Chondrocyte (in vitro differentiated cells): ENCODE measurements around the gene WIPF2. TPM values are rescaled to one million over a fixed set of nuclear protein-coding genes. Genes with fewer than 3 reads are reported as not detected.
A peak's percentile ranks its signal among the peaks of the same experiment; 100 is the strongest.

Experiments
- DNase-seq: peaks from one replicate; pipeline ENCODE4 v3.0.0; 2021; ENCODE audit warnings: mixed read lengths, low spot score
- H3K27ac Mint-ChIP-seq: one replicate; pipeline ENCODE4 v1.8.0; 2021; ENCODE audit warnings: mild to moderate bottlenecking, moderate library complexity, mixed read lengths; ENCODE audit not compliant: unreplicated experiment
- H3K27me3 Mint-ChIP-seq: 2 replicates; pipeline ENCODE4 v1.8.0; 2021; ENCODE audit warnings: low read depth, mixed read lengths
- H3K36me3 Mint-ChIP-seq: 2 replicates; pipeline ENCODE4 v1.8.0; 2021; ENCODE audit warnings: low read depth, mixed read lengths
- H3K4me1 Mint-ChIP-seq: 2 replicates; pipeline ENCODE4 v1.8.0; 2021; ENCODE audit warnings: low read depth, mild to moderate bottlenecking, mixed read lengths
- H3K4me3 Mint-ChIP-seq: one replicate; pipeline ENCODE4 v1.8.0; 2021; ENCODE audit warnings: mild to moderate bottlenecking, moderate library complexity, mixed read lengths; ENCODE audit not compliant: unreplicated experiment
- H3K9me3 Mint-ChIP-seq: 2 replicates; pipeline ENCODE4 v1.8.0; 2021; ENCODE audit warnings: low read depth, mixed read lengths
- total RNA-seq: library from RNA; stranded (reverse); gene quantifications from 3 replicates; pipeline ENCODE4 v1.2.1, GENCODE V29; 2021
- TF ChIP-seq, protein P1 (sequence below): fragments of 200-600 bp; sonication (generic); IDR thresholded peaks from 2 replicates; pipeline ENCODE4 v1.5.0; 2021; ENCODE audit warnings: antibody characterized with exemption, mild to moderate bottlenecking, moderate library complexity

WIPF2 gene
- total RNA-seq, 1 donor from 2014 or later = 28.3 TPM

DNA sequence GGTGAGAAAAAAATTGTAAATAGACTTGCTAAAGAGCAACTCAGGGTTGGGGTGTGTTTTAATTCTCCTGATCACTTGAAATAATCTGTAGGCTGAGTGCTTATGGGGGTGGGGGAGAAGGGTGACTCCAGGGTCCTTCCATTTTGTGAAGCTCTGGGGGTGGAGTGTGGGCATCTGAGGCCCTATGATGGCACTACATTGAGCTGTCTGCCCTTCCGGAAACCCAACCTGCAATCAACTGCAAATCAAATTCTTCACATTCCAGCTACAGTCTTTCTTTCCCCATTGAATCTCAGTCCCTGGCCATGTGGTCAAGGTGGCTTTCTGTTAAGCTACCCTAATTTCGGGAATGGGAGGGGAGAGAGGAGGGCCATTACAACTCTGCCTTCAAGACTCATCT, 62.6 kb downstream of the WIPF2 start:
- Mint-ChIP-seq H3K9me3 (no peaks in the 10 kb centered on the region), H3K36me3 (peaks cover 27% of the 10 kb centered on the region), H3K27me3 (no peaks in the 10 kb centered on the region), H3K27ac (peak overlapping the region; percentile 68), H3K4me1 (peaks cover 42% of the 10 kb centered on the region), H3K4me3 (no peak overlapping the region)
- no peak for DNase-seq
- TF ChIP-seq, protein P1, sequence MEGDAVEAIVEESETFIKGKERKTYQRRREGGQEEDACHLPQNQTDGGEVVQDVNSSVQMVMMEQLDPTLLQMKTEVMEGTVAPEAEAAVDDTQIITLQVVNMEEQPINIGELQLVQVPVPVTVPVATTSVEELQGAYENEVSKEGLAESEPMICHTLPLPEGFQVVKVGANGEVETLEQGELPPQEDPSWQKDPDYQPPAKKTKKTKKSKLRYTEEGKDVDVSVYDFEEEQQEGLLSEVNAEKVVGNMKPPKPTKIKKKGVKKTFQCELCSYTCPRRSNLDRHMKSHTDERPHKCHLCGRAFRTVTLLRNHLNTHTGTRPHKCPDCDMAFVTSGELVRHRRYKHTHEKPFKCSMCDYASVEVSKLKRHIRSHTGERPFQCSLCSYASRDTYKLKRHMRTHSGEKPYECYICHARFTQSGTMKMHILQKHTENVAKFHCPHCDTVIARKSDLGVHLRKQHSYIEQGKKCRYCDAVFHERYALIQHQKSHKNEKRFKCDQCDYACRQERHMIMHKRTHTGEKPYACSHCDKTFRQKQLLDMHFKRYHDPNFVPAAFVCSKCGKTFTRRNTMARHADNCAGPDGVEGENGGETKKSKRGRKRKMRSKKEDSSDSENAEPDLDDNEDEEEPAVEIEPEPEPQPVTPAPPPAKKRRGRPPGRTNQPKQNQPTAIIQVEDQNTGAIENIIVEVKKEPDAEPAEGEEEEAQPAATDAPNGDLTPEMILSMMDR = no peak

DNA sequence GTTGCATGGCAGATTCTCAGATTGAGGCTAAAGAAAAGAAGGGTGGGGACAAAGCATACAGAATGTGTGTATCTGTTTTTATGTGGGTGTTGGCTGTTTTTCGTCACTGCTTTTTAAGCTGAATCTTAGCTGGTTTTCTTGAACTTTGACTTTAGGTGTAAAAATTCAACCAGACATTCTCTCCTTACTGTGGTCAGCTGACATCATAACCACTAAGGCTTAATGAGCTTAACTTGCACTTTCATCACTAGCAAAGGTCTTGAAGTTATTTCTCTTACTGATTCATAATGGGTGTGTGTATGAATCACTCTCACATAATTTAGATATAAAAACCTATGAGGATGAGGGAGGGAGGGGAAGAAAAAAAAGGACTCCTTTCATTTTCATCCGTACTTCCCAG, 64.6 kb downstream of the WIPF2 start:
- Mint-ChIP-seq H3K36me3 (peaks cover 15% of the 10 kb centered on the region), H3K27me3 (no peaks in the 10 kb centered on the region), H3K9me3 (no peaks in the 10 kb centered on the region), H3K27ac (peak overlapping the region; percentile 97), H3K4me3 (peak overlapping the region; percentile 61), H3K4me1 (peaks cover 53% of the 10 kb centered on the region)
- TF ChIP-seq, protein P1 = no peak
- no peak for DNase-seq

DNA sequence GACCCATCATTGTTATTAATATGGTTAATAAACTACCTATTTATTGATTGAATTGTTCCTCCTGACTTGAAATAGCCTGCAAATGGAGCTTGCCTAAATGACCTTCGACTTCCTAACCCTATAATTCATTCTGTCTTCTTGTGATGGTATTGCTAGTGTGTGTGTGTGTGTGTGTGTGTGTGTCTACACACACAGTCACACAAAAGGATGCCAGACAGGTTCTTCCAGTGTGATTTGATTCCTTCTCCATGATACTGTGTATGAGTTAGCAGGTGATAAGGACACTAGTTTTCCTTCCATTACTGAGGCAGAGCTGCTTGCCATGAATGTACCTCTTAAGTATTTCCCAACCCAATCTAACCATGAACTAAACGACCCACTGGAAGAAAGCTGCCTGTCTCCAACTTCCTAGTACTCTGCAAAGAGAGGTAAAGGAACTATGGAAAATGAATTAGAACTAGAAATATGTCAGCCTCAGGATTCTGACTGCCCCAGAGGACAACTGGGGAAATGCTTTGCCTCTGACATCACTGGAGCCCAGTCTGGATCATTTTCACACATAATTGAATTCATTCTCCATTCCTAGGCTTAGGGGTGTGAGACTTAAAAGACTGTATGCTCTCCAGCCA, 65.1 kb downstream of the WIPF2 start:
- TF ChIP-seq, protein P1 = peak; percentile 67
- Mint-ChIP-seq H3K4me1 (peaks cover 57% of the 10 kb centered on the region), H3K36me3 (peaks cover 13% of the 10 kb centered on the region), H3K27me3 (no peaks in the 10 kb centered on the region), H3K9me3 (no peaks in the 10 kb centered on the region), H3K27ac (peak overlapping the region; percentile 97), H3K4me3 (peak overlapping the region; percentile 61)
- no peak for DNase-seq

DNA sequence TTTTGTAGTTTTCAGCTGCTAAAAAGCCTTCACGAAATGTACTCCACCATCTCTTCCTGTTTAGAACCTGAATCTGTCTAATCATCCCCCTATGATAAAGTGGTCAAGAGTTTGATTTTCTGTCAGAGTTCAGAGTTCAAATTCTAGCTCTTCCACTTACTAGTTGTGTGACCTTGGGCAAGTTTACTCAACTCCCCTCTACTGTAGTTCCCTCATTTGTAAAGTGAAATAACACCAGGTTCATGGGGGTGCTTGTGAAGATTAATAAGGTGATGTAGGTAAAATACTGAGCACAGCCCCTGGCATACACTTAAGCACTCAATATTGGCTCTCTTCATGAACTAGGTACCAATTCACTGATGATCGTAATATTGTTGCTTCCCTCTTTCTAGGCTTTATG, 67.4 kb downstream of the WIPF2 start:
- peaks cover 4% of the 10 kb centered on the region for H3K36me3 Mint-ChIP-seq
- H3K4me1 Mint-ChIP-seq = peaks cover 70% of the 10 kb centered on the region
- no peak overlapping the region for H3K4me3 Mint-ChIP-seq
- no peak for DNase-seq
- no peak overlapping the region for H3K27ac Mint-ChIP-seq
- TF ChIP-seq, protein P1 = no peak
- no peaks in the 10 kb centered on the region for H3K9me3 Mint-ChIP-seq
- no peaks in the 10 kb centered on the region for H3K27me3 Mint-ChIP-seq

DNA sequence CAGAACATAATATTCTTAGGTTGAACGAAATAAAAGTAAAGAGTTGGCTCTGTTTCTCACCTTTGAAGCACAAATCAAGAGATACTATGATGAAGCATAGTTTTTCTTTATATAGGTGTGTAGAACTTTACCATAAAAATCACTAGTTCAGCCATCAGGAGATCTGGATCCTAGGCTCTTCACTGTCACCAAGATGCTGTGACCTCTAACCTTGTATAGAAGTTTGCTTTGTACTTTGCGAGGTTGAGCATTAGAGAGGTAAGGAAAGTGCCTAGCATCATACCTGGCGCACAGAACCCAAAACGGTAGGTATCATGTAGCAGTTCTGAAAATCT, 68.0 kb downstream of the WIPF2 start:
- Mint-ChIP-seq H3K27ac (no peak overlapping the region), H3K4me3 (no peak overlapping the region), H3K36me3 (peaks cover 3% of the 10 kb centered on the region), H3K27me3 (no peaks in the 10 kb centered on the region), H3K4me1 (peaks cover 63% of the 10 kb centered on the region), H3K9me3 (no peaks in the 10 kb centered on the region)
- TF ChIP-seq, protein P1 = no peak
- no peak for DNase-seq
